Upper lobe of left lung (tissue), 6 donors: Measurements from ENCODE around the gene LRRC14B. TPM values are rescaled to one million over a fixed set of nuclear protein-coding genes. Genes with fewer than 3 reads are reported as not detected.

Experiments used
- ATAC-seq, 2 donors: fragments of 200-7000 bp; cut with Tn5 transposase; one replicate each; pipeline ENCODE4 v1.9.1; 2022; ENCODE audit warnings: mild to moderate bottlenecking in 2 of 2, moderate library complexity in 2 of 2; ENCODE audit not compliant: low FRiP score in 2 of 2
- DNase-seq, 2 donors: peaks; one replicate each; pipeline ENCODE4 v3.0.0-alpha.2; 2019 to 2020
- H3K27ac ChIP-seq, 4 donors: fragments of 200-600 bp; sonication (generic); one replicate each; pipeline ENCODE4 v1.5.1; 2016 to 2019
- H3K27me3 ChIP-seq, 4 donors: fragments of 200-600 bp; sonication (generic); one replicate each; pipeline ENCODE4 v1.5.1; 2017 to 2019
- H3K36me3 ChIP-seq, 4 donors: fragments of 200-600 bp; sonication (generic); one replicate each; pipeline ENCODE4 v1.5.1; 2016 to 2019
- H3K4me1 ChIP-seq, 4 donors: fragments of 200-600 bp; sonication (generic); one replicate each; pipeline ENCODE4 v1.5.1; 2018 to 2019
- H3K4me3 ChIP-seq, 4 donors: fragments of 200-600 bp; sonication (generic); one replicate each; pipeline ENCODE4 v1.5.1; 2017 to 2019; ENCODE audit warnings: mild to moderate bottlenecking in 2 of 4, moderate library complexity in 1 of 4
- H3K9me3 ChIP-seq, 4 donors: fragments of 200-600 bp; sonication (generic); one replicate each; pipeline ENCODE4 v1.5.1; 2018 to 2019
- CTCF ChIP-seq, 6 experiments: fragments of 450-650 bp in 4 of 6; fragments of 200-600 bp in 2 of 6; sonication (generic) in 2 of 6; IDR thresholded peaks; one replicate each; pipeline ENCODE4 v1.5.1; 2016 to 2019; ENCODE audit warnings: antibody characterized with exemption in 6 of 6
- EP300 ChIP-seq, 4 donors: sonication (generic); formaldehyde crosslinking; IDR thresholded peaks; one replicate each; pipeline ENCODE4 v1.5.1; 2017; ENCODE audit warnings: antibody characterized with exemption in 4 of 4, control low read depth in 2 of 4
- POLR2A ChIP-seq, 4 donors: fragments of 450-650 bp; IDR thresholded peaks; one replicate each; pipeline ENCODE4 v1.5.1; 2016 to 2017; ENCODE audit warnings: antibody characterized with exemption in 4 of 4, mild to moderate bottlenecking in 2 of 4
- POLR2AphosphoS5 ChIP-seq, 2 donors: sonication (generic); formaldehyde crosslinking; IDR thresholded peaks; one replicate each; pipeline ENCODE4 v1.5.1; 2017; ENCODE audit warnings: antibody characterized with exemption in 2 of 2
- WGBS, 2 donors: methylation state at CpG; one replicate each; pipeline ENCODE4 v1.1.5; 2017 to 2018; 5-methylcytosine and 5-hydroxymethylcytosine counted together
- total RNA-seq, 6 donors: library from RNA; depleted of rRNA in 4 of 6; stranded (reverse); fragments of >200 nt in 4 of 6; gene quantifications; one replicate each; pipeline versions ENCODE4 v1.1.0 to v1.2.1, GENCODE V29; 2016 to 2021
- donor health status: DM: no; HTN: no; CAD: no; lungs with moderate emphysema.
- donor health status: DM: no; HTN: yes; CAD: no; lungs with severe emphysema.

Gene LRRC14B
- total RNA-seq, 6 donors from 2014 or later, result not detected

- Histone ChIP-seq H3K4me1 (peaks cover 0 to 15% (median 4%) of the 10 kb centered on the region in 4 donors), H3K9me3 (no peaks in the 10 kb centered on the region), H3K4me3 (no peak overlapping the region), H3K27me3 (no peaks in the 10 kb centered on the region), H3K27ac (no peak overlapping the region), H3K36me3 (no peaks in the 10 kb centered on the region)
- ATAC-seq, result no peak
- DNase-seq, result no peak
- TF ChIP-seq POLR2AphosphoS5 (IDR thresholded peaks at IDR 0.05), result no peak
- no peak for TF ChIP-seq EP300 (IDR thresholded peaks at IDR 0.05)
- no peak for TF ChIP-seq CTCF (IDR thresholded peaks at IDR 0.05)
- TF ChIP-seq POLR2A (IDR thresholded peaks at IDR 0.05), result no peak
- WGBS, 2 donors, result 70 to 73% methylated on average over 6 to 12 of the region's 12 CpGs
Measured at GRCh38 chr5:169728-170094, 21.6 kb upstream of the LRRC14B start.

- DNase-seq (peak in 1 of 2 donors; percentile 18), ATAC-seq (no peak)
- Histone ChIP-seq H3K9me3 (no peaks in the 10 kb centered on the region), H3K27ac (no peak overlapping the region), H3K27me3 (no peaks in the 10 kb centered on the region), H3K36me3 (no peaks in the 10 kb centered on the region), H3K4me3 (no peak overlapping the region), H3K4me1 (peaks cover 0 to 15% (median 4%) of the 10 kb centered on the region in 4 donors)
- no peak for TF ChIP-seq POLR2AphosphoS5 (IDR thresholded peaks at IDR 0.05)
- TF ChIP-seq EP300 (IDR thresholded peaks at IDR 0.05), result no peak
- no peak for TF ChIP-seq POLR2A (IDR thresholded peaks at IDR 0.05)
- no peak for TF ChIP-seq CTCF (IDR thresholded peaks at IDR 0.05)
- 87% methylated on average over 25 to 37 of the region's 37 CpGs for WGBS, 2 donors
Measured at GRCh38 chr5:170971-171800, 20.1 kb upstream of the LRRC14B start.

- DNase-seq, result peak in 1 of 2 donors; percentile 15
- no peak for ATAC-seq
- TF ChIP-seq POLR2A (IDR thresholded peaks at IDR 0.05), result no peak
- TF ChIP-seq POLR2AphosphoS5 (IDR thresholded peaks at IDR 0.05), result no peak
- no peak for TF ChIP-seq EP300 (IDR thresholded peaks at IDR 0.05)
- TF ChIP-seq CTCF (IDR thresholded peaks at IDR 0.05), result no peak
- Histone ChIP-seq H3K27me3 (no peaks in the 10 kb centered on the region), H3K27ac (no peak overlapping the region), H3K9me3 (no peaks in the 10 kb centered on the region), H3K36me3 (no peaks in the 10 kb centered on the region), H3K4me1 (peaks cover 0 to 15% (median 4%) of the 10 kb centered on the region in 4 donors), H3K4me3 (no peak overlapping the region)
- 94 to 95% methylated on average over 7 to 21 of the region's 23 CpGs for WGBS, 2 donors
Measured at GRCh38 chr5:171801-172331, 19.4 kb upstream of the LRRC14B start.

- DNase-seq (peak in 1 of 2 donors; percentile 3), ATAC-seq (no peak)
- WGBS, 2 donors, result 90 to 96% methylated on average over 11 to 13 of the region's 13 CpGs
- TF ChIP-seq EP300 (IDR thresholded peaks at IDR 0.05), result no peak
- no peak for TF ChIP-seq CTCF (IDR thresholded peaks at IDR 0.05)
- TF ChIP-seq POLR2A (IDR thresholded peaks at IDR 0.05), result no peak
- no peak for TF ChIP-seq POLR2AphosphoS5 (IDR thresholded peaks at IDR 0.05)
- no peak overlapping the region for H3K4me3 ChIP-seq
- H3K36me3 ChIP-seq, result no peaks in the 10 kb centered on the region
- peaks cover 0 to 15% (median 4%) of the 10 kb centered on the region in 4 donors for H3K4me1 ChIP-seq
- no peak overlapping the region for H3K27ac ChIP-seq
- H3K9me3 ChIP-seq, result no peaks in the 10 kb centered on the region
- H3K27me3 ChIP-seq, result no peaks in the 10 kb centered on the region
Measured at GRCh38 chr5:172421-172820, 18.9 kb upstream of the LRRC14B start.
